ENCODE data around the gene INPP5J. TPM values are rescaled to one million over a fixed set of nuclear protein-coding genes. Genes with fewer than 3 reads are reported as not detected.

The INPP5J gene
- total and polyA plus RNA-seq, 11 donors: 8.4 to 23.1 (median 19.5) TPM

DNA sequence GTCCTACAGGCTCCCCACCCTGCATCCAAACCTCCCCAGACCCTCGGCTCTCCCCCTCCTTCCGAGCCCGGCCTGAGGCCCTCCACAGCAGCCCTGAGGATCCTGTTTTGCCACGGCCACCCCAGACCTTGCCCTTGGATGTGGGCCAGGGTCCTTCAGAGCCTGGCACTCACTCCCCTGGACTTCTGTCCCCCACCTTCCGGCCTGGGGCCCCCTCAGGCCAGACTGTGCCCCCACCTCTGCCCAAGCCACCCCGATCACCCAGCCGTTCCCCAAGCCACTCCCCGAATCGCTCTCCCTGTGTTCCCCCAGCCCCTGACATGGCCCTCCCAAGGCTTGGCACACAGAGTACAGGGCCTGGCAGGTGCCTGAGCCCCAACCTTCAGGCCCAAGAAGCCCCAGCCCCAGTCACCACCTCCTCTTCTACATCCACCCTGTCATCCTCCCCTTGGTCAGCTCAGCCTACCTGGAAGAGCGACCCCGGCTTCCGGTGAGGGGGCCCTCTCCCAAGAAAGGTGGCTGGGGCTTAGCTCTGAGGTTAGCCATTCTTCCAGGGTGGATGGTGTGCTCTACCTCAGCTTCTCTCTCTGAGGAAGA lies 2.9 kb downstream of the INPP5J start:
- intact Hi-C loops (cut with DNase I): no loop called here
- Histone ChIP-seq H3K4me1 (peaks cover 0 to 28% (median 11%) of the 10 kb centered on the region in 12 donors), H3K36me3 (peaks cover 0 to 13% (median 0%) of the 10 kb centered on the region in 9 donors), H3K9me3 (no peaks in the 10 kb centered on the region), H3K27me3 (no peaks in the 10 kb centered on the region), H3K4me3 (no peak overlapping the region), H3K27ac (no peak overlapping the region)
- TF ChIP-seq POLR2A (IDR thresholded peaks at IDR 0.05) (no peak), CTCF (IDR thresholded peaks at IDR 0.05) (no peak)
- WGBS, 4 donors: 72 to 86% (median 80%) methylated on average over 11 to 12 of the region's 12 CpGs
- DNase-seq: no peak
- no peak for ATAC-seq

- 89 to 96% (median 91%) methylated on average over 14 to 22 of the region's 22 CpGs for WGBS, 4 donors
- Histone ChIP-seq H3K4me1 (peaks cover 0 to 28% (median 11%) of the 10 kb centered on the region in 12 donors), H3K36me3 (peaks cover 0 to 13% (median 0%) of the 10 kb centered on the region in 9 donors), H3K4me3 (no peak overlapping the region), H3K9me3 (no peaks in the 10 kb centered on the region), H3K27ac (no peak overlapping the region), H3K27me3 (no peaks in the 10 kb centered on the region)
- intact Hi-C loops (cut with DNase I): no loop called here
- DNase-seq (no peak), ATAC-seq (no peak)
- TF ChIP-seq CTCF (IDR thresholded peaks at IDR 0.05): no peak
- no peak for TF ChIP-seq POLR2A (IDR thresholded peaks at IDR 0.05)
Measured at GRCh38 chr22:31126128-31126868, 3.5 kb downstream of the INPP5J start.

DNA sequence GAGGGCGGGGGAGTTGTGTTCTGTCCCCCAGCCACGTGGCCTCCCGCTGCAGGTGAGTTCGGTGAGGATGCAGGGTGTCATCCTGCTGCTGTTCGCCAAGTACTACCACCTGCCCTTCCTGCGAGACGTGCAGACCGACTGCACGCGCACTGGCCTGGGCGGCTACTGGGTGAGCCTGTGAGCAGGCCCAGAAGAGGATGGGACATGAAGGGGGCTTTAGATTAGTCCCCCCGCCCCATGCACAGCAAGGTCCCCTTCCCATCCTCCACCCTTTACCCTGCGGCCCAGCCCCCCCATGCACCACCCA lies 4.1 kb downstream of the INPP5J start:
- no peaks in the 10 kb centered on the region for H3K27me3 ChIP-seq
- TF ChIP-seq POLR2A (IDR thresholded peaks at IDR 0.05) (no peak), CTCF (IDR thresholded peaks at IDR 0.05) (no peak)
- no peak overlapping the region for H3K4me3 ChIP-seq
- peaks cover 0 to 23% (median 9%) of the 10 kb centered on the region in 12 donors for H3K4me1 ChIP-seq
- intact Hi-C loops (cut with DNase I): no loop called here
- H3K36me3 ChIP-seq: peaks cover 0 to 13% (median 0%) of the 10 kb centered on the region in 9 donors
- DNase-seq: no peak
- H3K9me3 ChIP-seq: no peaks in the 10 kb centered on the region
- ATAC-seq: no peak
- 80 to 95% (median 86%) methylated on average over 3 to 13 of the region's 13 CpGs for WGBS, 4 donors
- H3K27ac ChIP-seq: no peak overlapping the region

GRCh38 chr22:31127181-31127772 lies 4.5 kb downstream of the INPP5J start:
- Histone ChIP-seq H3K27ac (no peak overlapping the region), H3K27me3 (no peaks in the 10 kb centered on the region), H3K9me3 (no peaks in the 10 kb centered on the region), H3K4me3 (no peak overlapping the region), H3K36me3 (peaks cover 0 to 13% (median 0%) of the 10 kb centered on the region in 9 donors), H3K4me1 (peaks cover 0 to 19% (median 6%) of the 10 kb centered on the region in 12 donors)
- WGBS, 4 donors: 61 to 74% (median 67%) methylated on average over 17 to 19 of the region's 19 CpGs
- no peak for DNase-seq
- intact Hi-C loops (cut with DNase I): no loop called here
- TF ChIP-seq CTCF (IDR thresholded peaks at IDR 0.05) (no peak), POLR2A (IDR thresholded peaks at IDR 0.05) (no peak)
- no peak for ATAC-seq

Data from heart left ventricle (tissue), 16 donors.